Heart right ventricle (tissue), 16 donors: ENCODE measurements around the gene SLC15A4. TPM values are rescaled to one million over a fixed set of nuclear protein-coding genes. Genes with fewer than 3 reads are reported as not detected.
"Not testable (repeated sequence)": the region's sequence is repeated elsewhere in the genome, so short reads cannot be mapped to it uniquely, and the experiment has no call there.

Source experiments
- ATAC-seq, 8 donors: fragments of 200-7000 bp; cut with Tn5 transposase; one replicate each; pipeline ENCODE4 v1.9.1; 2020; ENCODE audit warnings: mild to moderate bottlenecking in 8 of 8, moderate library complexity in 8 of 8, moderate number of reproducible peaks in 1 of 8
- DNase-seq, 2 donors: peaks; one replicate each; pipeline ENCODE4 v3.0.0-alpha.2; 2020
- H3K27ac ChIP-seq, 10 donors: fragments of 200-600 bp; sonication (generic) in 2 of 10; one replicate each; pipeline versions ENCODE4 v1.5.0 to v1.8.0; 2020 to 2022; ENCODE audit warnings: mild to moderate bottlenecking in 3 of 10
- H3K27me3 ChIP-seq, 7 donors: fragments of 200-600 bp; one replicate each; pipeline ENCODE4 v1.8.0; 2021 to 2022; ENCODE audit warnings: mild to moderate bottlenecking in 2 of 7
- H3K36me3 ChIP-seq, 9 donors: fragments of 200-600 bp; sonication (generic) in 1 of 9; one replicate each; pipeline versions ENCODE4 v1.5.0 to v1.8.0; 2020 to 2022; ENCODE audit warnings: mild to moderate bottlenecking in 2 of 9
- H3K4me1 ChIP-seq, 9 donors: fragments of 200-600 bp; sonication (generic) in 1 of 9; one replicate each; pipeline versions ENCODE4 v1.5.0 to v1.8.0; 2020 to 2022; ENCODE audit warnings: mild to moderate bottlenecking in 4 of 9
- H3K4me3 ChIP-seq, 10 donors: fragments of 200-600 bp; sonication (generic) in 2 of 10; one replicate each; pipeline versions ENCODE4 v1.5.0 to v1.8.0; 2020 to 2022; ENCODE audit warnings: mild to moderate bottlenecking in 7 of 10, moderate library complexity in 2 of 10
- H3K9me3 ChIP-seq, 11 donors: fragments of 200-600 bp in 10 of 11; sonication (generic) in 2 of 11; one replicate each; pipeline versions ENCODE4 v1.5.0 to v1.8.0; 2013 to 2022; ENCODE audit warnings: mild to moderate bottlenecking in 2 of 11, control low read depth in 1 of 11, moderate library complexity in 1 of 11
- CTCF ChIP-seq, 9 donors: fragments of 200-600 bp; sonication (generic) in 2 of 9; IDR thresholded peaks; one replicate each; pipeline versions ENCODE4 v1.5.0 to v1.8.0; 2021 to 2022; ENCODE audit warnings: antibody characterized with exemption in 9 of 9, mild to moderate bottlenecking in 5 of 9, moderate library complexity in 1 of 9
- WGBS, 2 donors: extraction: QIAGEN DNeasy Blood & Tissue Kit; methylation state at CpG; one replicate each; pipeline ENCODE4 v1.1.7; 2013; ENCODE audit warnings: inconsistent platforms in 1 of 2; 5-methylcytosine and 5-hydroxymethylcytosine counted together
- intact Hi-C, 10 donors: fragments of 100-400 bp; cut with DNase I; formaldehyde crosslinking; loops; one replicate each; pipeline versions ENCODE4 v1.11.1 to v1.14.2; 2022
- polyA plus RNA-seq, 2 donors: library from polyadenylated mRNA; stranded (reverse); fragments of 200-250 nt; gene quantifications; one replicate each; pipeline ENCODE4 v1.2.3, GENCODE V29; 2013
- total RNA-seq, 10 donors: library from RNA; stranded (reverse); fragmentation: NEBNext Ultra II Directional in 3 of 10; extraction: Animal tissue kit (Norgen Biotek cat#: 25700) in 3 of 10; gene quantifications; one replicate each; pipeline versions ENCODE4 v1.2.1 to v1.2.4, GENCODE V29; 2021 to 2023
- donor health status: Arrhythmogenic right ventricular cardiomyopathy.
- donor health status: ischemic (EF 13 %, LVEDD 7.1; RV severe dilation, severe dysfunction).
- donor health status: healthy with polysubstance abuse.
- donor health status: DM: no; HTN: yes; CAD: no.
- donor health status: DM: no; HTN: no; CAD: no.
- donor health status: ischemic (EF 25% LVEDD 6.9; RV normal size, moderate dysfunction).
- donor health status: ischemic (EF 25% LVEDD 5.7; RV mildly dilated, moderate dysfunction).
- donor health status: healthy.
- donor health status: DM: yes; HTN: yes; CAD: no.
- donor health status: Ischemic cardiomyopathy.
- donor health status: ischemic (EF 35%, LVEDD 5.7; RV mildly dilated, moderate dysfunction).
- donor health status: nonischemic (EF 11% LVEDD 7.7; RV severe dilation, severe dysfunction).
- donor health status: DM: yes; HTN: yes; CAD: no.
- donor health status: PGD.
- donor health status: ischemic (EF 29% LVEDD 5.4; RV normal size, mild dysfunction).
- donor health status: nonischemic (EF 23%, LVEDD 6.1; RV moderate dilation, normal function).

SLC15A4 gene
- total and polyA plus RNA-seq, 12 donors = 14.3 to 23.7 (median 15.5) TPM

- no peak for DNase-seq
- peaks cover 0 to 45% (median 34%) of the 10 kb centered on the region in 7 donors for H3K27me3 ChIP-seq
- intact Hi-C loops = no loop called here
- no peaks in the 10 kb centered on the region for H3K4me1 ChIP-seq
- WGBS, 2 donors = 64 to 68% methylated on average over 3 of the region's 3 CpGs
- TF ChIP-seq CTCF (IDR thresholded peaks at IDR 0.05) = no peak
- no peaks in the 10 kb centered on the region for H3K36me3 ChIP-seq
- H3K9me3 ChIP-seq = no peaks in the 10 kb centered on the region
- no peak overlapping the region for H3K27ac ChIP-seq
- ATAC-seq = no peak
- H3K4me3 ChIP-seq = no peak overlapping the region
Observed at GRCh38 chr12:128850400-128850799, 26.6 kb upstream of the SLC15A4 start.

GRCh38 chr12:128849806-128850205 lies 26.0 kb upstream of the SLC15A4 start:
- 39 to 45% methylated on average over 6 of the region's 6 CpGs for WGBS, 2 donors
- H3K36me3 ChIP-seq, H3K4me3 ChIP-seq, H3K9me3 ChIP-seq, H3K27ac ChIP-seq, DNase-seq, H3K4me1 ChIP-seq, intact Hi-C loops, ATAC-seq: not testable (repeated sequence)
- H3K27me3 ChIP-seq = peaks cover 0 to 39% (median 28%) of the 10 kb centered on the region in 7 donors

GRCh38 chr12:128848371-128848770 lies 24.6 kb upstream of the SLC15A4 start:
- H3K9me3 ChIP-seq = no peaks in the 10 kb centered on the region
- no peaks in the 10 kb centered on the region for H3K36me3 ChIP-seq
- peaks cover 0 to 8% (median 0%) of the 10 kb centered on the region in 9 donors for H3K4me1 ChIP-seq
- no peak overlapping the region for H3K27ac ChIP-seq
- DNase-seq (no peak), ATAC-seq (no peak)
- WGBS, 2 donors = 96 to 97% methylated on average over 14 of the region's 14 CpGs
- intact Hi-C loops = no loop called here
- no peak for TF ChIP-seq CTCF (IDR thresholded peaks at IDR 0.05)
- H3K27me3 ChIP-seq = peaks cover 0 to 27% (median 17%) of the 10 kb centered on the region in 7 donors
- no peak overlapping the region for H3K4me3 ChIP-seq

DNA sequence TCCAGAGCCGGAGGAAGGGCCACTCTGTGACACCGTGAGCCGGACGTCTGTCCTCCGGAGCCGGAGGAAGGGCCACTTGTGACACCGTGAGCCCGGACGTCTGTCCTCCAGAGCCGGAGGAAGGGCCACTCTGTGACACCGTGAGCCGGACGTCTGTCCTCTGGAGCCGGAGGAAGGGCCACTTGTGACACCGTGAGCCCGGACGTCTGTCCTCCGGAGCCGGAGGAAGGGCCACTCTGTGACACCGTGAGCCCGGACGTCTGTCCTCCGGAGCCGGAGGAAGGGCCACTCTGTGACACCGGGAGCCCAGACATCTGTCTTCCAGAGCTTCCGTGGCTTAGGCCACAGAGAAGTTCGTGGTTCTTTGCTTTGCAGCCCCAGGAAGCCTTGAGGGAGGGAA lies 22.9 kb upstream of the SLC15A4 start:
- H3K4me3 ChIP-seq, H3K36me3 ChIP-seq, intact Hi-C loops, ATAC-seq, H3K27ac ChIP-seq, H3K9me3 ChIP-seq, DNase-seq: not testable (repeated sequence)
- Histone ChIP-seq H3K4me1 (peaks cover 0 to 11% (median 0%) of the 10 kb centered on the region in 9 donors), H3K27me3 (peaks cover 0 to 25% (median 2%) of the 10 kb centered on the region in 7 donors)
- 90 to 93% methylated on average over 26 to 27 of the region's 27 CpGs for WGBS, 2 donors

GRCh38 chr12:128844031-128844635 lies 20.4 kb upstream of the SLC15A4 start:
- TF ChIP-seq CTCF (IDR thresholded peaks at IDR 0.05) = peak in 4 of 9 donors; percentile 16 to 34 (median 22)
- DNase-seq = no peak
- WGBS, 2 donors = 56 to 60% methylated on average over 11 of the region's 11 CpGs
- ATAC-seq = no peak
- intact Hi-C loops = no loop called here
- Histone ChIP-seq H3K27ac (peak overlapping the region in 1 of 10 donors; percentile 69), H3K4me1 (peaks cover 0 to 15% (median 0%) of the 10 kb centered on the region in 9 donors), H3K36me3 (no peaks in the 10 kb centered on the region), H3K27me3 (peaks cover 0 to 14% (median 0%) of the 10 kb centered on the region in 7 donors), H3K4me3 (no peak overlapping the region), H3K9me3 (no peaks in the 10 kb centered on the region)
